Caki2 (cell line): ENCODE data around the gene ZNF646. TPM values are rescaled to one million over a fixed set of nuclear protein-coding genes. Genes with fewer than 3 reads are reported as not detected.

Experiments
- DNase-seq: peaks from one replicate; pipeline ENCODE4 v3.0.0-alpha.2; 2015; ENCODE audit warnings: low read depth
- in situ Hi-C: cut with HindIII; loops from 2 replicates; pipeline ENCODE4 v1.10.0; 2016; ENCODE audit warnings: low sequenced_read_pairs, low pct_unique_long_range_greater_than_20kb, mixed read lengths
- total RNA-seq: library from RNA; depleted of rRNA; stranded (reverse); fragments of >200 nt; shearing (Covaris generic); gene quantifications from 2 replicates; pipeline ENCODE4 v1.2.3, GENCODE V29; 2014; ENCODE audit warnings: low replicate concordance

Gene ZNF646
- total RNA-seq, 1 experiment from 2014 or later: 24.0 TPM

DNA sequence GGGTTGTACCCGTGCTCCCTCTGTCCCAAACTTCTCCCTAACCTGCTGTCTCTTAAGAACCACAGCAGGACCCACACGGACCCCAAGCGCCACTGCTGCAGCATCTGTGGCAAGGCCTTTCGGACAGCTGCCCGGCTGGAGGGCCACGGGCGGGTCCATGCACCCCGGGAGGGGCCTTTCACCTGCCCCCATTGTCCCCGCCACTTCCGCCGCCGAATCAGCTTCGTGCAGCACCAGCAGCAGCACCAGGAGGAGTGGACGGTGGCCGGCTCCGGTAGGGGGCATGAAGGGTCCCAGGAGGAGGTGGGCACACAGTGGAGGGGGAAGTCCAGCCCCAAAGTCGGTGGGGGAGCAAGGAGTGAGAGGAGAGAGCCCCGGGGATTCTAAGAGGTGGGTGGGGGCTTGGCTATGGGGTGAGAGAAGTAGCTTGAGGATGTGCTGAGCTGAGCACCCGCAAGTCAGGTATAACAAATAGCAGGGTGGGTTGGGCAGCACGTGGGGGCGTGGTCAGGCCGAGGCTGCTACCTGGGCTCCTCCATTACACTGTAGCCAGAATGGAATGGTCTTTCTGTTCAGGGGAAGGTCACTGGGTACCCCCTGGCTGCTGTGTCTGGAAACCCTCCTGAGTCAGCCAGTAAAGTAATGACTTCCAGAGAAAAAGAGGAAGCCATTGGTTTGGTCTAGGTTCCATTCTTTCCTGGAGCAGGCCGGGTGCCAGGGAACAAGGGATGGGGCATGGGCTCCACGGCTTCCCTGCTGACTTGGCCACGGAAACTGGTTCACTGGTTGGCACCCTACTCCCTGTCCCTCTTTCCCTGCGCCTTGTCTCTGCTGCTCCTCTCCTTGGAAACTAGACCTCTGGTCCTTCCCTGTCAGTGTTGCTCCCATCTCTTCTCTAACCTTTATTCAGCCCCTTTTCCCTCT lies 7.5 kb downstream of the ZNF646 start:
- no peak for DNase-seq
- in situ Hi-C loops: no loop called here

DNA sequence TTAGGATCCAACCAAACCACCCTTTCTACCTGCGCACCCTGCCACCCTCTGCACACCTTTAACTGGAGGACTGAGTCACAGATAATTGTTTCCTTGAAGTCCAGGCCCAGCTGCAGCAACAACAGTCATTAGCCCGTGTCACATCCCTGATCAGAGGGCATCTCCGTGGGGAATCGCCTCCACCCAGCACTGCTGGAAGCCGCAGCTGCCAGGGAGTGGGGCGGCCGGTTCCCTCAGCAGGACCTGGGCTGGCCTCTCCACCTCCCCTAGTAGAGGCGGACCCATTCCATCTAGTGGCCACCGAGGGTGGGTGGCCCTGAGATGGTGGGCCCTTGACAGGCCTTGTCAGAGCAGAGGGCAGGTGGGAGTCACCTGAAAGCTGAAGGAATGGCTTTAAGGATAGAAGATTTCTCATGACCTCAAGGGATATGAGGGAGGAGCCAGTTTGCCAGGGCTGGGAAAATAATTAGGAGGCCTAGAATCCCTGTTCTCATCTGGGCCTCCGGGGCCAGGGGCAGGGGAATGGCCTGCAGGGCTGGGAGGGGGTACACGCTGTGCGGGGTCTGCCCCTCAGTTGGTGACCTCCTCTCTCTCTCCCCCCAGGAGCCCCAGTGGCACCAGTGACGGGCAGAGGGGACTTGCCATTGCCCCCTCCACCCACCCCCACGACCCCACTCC lies 8.3 kb downstream of the ZNF646 start:
- DNase-seq: peak; percentile 18
- in situ Hi-C loops: no loop called here

DNA sequence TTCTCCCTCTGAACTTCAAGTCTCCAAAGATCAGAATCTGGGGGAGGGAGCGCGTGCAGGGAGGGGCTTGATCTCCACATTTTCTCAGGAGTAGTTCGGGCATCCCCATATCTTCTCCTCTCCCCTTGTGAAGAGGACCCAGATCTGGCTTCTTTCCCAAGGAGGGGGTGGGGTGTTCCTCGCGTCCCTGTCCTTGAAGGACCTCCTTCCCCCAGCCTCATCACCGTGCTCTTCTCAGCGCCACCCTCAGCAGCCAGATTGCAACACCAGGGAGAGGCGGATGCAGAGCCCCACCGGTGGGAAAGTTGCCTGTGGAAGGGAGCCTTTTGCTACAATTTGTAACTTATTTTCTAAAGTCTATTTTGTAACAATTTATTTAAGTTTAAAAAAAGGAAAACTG lies 8.9 kb downstream of the ZNF646 start:
- DNase-seq: no peak
- in situ Hi-C loops: no loop called here

DNA sequence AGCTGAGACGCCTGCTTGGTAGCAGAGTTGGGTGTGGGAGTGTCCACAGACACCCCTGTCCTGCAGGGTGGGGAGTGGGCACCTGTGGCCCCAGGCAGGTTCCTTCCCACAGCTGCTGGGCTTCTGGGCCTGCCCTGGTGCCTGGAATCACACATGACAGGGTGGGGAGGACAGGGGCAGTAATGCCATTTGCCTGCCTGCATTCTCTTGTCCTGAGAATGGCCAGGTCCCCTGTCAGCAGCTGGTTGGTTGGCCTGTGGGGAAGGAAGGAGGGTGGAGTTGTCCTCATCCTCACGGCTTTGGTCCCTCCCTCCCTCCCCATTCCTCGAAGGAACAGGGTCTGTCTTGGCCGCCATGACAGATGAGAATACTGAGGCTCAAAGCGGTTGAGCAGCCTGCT lies 9.3 kb downstream of the ZNF646 start:
- in situ Hi-C loops: no loop called here

DNA sequence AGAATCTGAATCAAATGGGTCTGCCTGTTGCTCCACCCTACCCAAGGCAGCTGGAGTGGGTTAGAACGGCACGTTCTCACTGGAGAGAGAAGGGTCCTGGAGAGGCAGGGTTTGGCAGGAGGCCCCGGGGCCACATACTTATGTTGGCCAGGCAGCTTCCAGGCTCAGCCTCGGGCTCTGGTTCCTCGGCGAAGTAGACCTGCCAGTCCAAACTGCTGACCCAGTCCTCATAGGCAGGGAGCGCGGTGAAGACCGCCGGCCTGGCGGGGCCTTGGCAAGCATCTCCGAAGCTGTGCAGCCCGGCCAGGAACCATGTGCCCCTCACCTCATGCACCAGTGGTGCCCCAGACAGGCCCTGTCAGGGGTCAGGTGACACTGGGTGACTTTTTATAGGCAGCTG lies 9.8 kb downstream of the ZNF646 start:
- DNase-seq: no peak
- in situ Hi-C loops: no loop called here

More for the DNA sequence above, 9.3 kb downstream of the ZNF646 start:
- no peak for DNase-seq

DNA sequence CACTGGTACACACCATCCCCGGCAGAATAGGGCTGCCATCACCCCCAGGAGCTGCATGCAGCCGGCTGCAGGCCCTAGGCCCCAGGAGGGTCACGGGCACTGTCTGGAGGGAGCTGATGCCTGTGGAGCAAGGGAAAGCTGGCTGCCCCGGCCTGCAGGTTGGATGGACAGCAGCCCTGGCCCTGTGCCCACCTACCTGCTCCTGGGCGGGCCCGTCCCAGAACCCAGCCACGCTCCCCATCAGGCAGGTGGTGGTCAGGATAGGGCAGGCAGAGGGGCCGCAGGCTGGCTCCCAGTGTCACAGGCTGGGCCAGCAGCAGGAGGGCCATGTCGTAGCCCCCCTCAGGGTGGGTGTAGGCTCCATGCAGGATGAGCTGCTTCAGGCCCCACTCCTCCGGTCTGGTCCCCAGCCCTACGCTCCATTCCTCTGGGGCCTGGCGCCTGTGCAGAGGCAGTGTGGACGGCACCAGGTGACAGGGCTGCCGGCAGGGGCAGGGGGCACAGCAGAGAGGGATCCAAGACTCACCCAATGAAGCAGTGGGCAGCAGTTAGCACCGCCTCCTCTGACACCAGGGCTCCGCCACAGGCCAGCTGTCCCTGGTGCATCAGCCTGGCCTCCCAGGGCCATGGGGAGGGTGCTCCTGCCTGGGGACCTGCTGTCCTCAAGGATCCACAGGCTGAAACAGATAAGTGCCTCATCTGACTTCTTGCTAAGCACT lies 10.5 kb downstream of the ZNF646 start:
- no peak for DNase-seq
- in situ Hi-C loops: no loop called here

DNA sequence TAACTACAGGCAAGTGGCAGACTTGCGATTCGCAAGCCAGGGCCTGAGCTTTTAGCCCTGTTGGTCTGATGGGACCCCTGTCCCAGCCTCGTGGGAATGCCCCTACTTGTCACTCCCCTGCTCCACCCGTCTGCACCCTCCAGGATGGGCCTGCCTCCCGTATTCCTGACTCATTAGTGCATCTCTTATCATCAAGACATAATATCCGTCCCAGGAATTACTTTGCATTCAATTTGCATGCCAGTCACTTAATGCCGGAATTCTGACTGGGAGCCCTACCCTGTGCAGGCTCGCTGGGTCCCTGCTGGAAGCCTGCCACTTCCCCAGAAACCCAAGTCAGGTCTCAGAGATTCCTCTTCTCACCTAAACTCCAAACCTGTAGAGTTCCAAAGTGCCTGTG lies 11.2 kb downstream of the ZNF646 start:
- no peak for DNase-seq
- in situ Hi-C loops: no loop called here

DNA sequence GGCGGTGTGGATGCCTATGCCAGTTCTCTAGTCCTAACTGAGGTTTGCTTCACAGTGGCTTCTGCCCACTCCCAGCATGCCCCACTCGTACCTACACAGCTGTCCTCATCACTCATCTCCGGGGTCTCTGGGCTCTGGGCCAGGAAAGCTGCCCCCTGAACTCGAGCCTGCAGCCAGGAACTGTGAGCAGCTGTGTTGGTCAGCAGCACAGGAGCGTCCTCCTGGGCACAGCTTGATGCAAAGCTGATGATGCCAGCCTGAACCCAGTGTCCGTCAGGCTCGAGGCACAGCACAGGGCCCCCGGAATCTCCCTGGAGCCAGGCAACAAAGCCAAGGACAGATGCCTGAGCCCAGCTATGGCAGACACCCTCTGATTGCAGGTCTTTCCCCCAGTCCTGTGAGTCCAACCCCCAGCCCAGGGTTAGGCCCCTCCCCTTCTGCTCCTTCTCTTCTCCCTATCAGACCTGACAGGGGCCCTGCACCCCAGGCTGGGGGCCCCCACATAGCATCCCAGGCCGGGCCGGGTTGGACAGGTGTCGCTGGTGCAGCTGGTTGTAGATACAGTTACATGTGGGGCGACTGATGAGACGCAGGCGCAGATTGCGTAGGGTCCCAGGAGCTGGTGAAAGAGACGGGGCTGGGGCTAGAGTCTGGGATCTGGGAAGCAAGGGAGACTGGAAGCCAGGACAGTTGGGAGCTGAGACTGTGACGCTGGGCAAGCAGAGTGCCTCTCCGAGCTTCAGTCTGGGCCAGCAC lies 11.8 kb downstream of the ZNF646 start:
- in situ Hi-C loops: no loop called here
- DNase-seq: no peak

DNA sequence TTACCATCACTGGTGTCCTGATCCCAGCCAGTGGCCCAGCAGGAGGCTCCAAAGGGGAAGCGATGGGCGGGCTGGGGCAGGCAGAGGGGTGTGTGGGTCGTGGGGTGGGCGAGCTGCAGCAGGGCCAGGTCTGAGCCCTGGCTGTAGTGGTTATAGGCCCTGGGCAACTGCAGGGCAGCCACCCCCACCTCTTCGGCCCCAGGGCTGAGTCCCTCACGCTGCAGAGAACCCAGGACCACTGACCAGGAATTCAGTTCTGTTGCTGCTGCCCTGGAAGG lies 12.3 kb downstream of the ZNF646 start:
- in situ Hi-C loops: no loop called here
- no peak for DNase-seq

DNA sequence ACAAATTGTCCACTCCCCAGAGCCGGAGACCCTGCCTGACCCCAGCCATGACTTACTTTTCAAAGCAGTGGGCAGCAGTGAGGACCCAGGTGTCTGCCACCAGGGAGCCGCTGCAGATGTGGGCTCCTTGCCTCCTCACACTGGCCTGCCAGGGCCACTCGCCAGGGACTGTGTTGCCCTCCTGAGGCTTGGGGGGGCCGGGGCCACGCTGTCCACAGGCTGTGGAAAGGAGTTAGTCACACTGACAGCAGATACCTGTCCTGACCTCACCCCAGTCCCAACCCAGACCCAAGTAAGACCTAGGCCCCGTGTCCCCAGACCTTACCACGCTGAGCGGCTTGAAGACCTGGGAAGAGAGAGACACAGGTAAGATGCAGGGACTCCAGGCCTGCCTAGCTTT lies 13.3 kb downstream of the ZNF646 start:
- DNase-seq: no peak
- in situ Hi-C loops: no loop called here

DNA sequence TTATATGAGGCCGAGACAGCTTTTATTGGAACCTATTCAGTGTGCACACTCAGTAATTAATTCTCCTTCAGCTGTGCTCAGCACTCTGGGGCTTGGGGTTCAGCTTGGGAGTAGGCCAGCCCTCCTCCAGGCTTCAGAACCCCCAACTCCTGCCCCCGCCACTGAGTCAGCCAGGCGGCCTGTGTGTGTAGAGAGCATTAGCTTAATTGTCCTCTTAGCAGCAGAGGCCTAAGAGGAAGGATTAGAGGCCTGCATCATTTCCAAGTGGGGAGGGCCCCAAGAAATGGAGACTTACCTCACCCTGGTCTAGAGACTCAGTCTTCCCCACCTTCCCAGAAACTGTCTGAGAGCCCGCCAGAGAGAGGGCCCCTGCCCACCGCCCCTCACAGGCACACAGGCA lies 13.7 kb downstream of the ZNF646 start:
- DNase-seq: no peak
- in situ Hi-C loops: no loop called here

DNA sequence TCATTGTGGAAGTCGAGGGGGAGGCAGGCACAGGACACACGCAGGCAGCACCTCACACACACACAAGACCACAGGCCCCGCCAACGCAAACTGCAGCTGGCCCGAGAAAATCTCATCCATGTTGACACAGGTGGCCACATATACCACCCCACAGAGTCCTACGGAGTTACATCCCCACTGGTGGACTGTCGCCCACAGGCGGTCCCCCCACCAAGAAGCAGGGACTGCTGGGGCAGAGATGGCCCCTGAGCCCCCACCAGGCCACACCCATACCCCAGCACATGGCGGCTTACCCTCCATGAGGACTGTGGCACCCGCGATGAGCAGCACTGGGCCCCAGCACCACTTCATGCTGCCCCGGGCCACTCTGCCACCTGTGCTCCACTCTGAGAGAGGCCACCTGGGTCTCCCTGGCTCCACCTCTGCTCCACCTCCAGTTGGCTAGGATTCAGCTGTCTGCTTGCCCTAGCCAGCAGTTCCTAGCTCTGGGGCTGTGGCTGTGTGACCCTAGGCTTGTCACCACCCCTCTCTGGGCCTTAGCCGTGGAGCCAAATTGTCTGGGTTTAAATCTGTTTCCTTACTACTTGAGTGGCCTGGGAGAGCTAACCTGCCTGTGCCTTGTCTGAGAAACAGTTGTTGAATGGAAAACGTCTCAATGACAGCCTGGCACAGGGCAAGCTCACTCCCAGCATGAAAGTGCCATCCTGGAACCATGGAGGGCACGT lies 14.4 kb downstream of the ZNF646 start, which contains the start of gene PRSS53:
PRSS53 (minus strand) TSS at position 485 of the 725 bp plus-strand sequence; CDS start at position 351, 134 bp downstream.
- in situ Hi-C loops: no loop called here
- DNase-seq: no peak

DNA sequence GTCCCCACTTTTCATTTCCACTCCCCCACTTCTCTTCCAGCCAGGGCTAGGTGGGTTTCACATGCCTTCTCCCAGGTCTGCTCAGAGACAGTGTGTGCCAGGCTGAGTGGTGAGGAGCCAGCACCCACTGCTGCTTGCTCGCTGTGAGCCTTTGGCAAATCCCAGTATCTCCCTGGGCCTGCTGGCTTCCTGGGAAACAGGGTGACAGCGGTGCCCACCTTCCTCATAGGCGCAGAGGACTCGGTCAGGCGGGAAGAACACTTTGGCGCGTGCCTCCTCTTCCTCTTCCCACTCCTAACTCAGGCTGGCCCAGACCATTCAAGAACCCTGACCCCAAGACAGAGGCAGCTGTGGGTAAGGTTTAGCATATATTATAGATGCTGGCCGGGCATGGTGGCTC lies 15.0 kb downstream of the ZNF646 start:
- in situ Hi-C loops: no loop called here
- DNase-seq: no peak

DNA sequence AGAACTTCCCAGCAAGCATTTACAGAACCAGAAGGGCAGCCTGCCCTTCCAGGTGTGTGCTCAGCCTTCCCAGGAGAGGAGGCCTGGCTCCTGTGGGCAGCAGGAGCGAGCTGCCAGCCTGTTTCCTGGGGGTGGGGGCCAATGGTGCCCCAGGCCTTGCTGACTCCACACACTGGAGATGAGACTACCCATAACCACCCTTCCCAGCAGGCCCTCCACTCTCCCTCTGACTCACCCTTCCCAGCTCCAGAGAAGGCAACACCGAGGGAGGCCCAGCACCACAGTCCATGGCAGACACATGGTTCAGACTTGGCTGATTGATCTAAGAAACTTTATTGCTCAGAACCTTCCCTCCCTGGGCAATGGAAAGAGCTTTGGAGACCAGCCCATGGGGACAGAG lies 16.3 kb downstream of the ZNF646 start:
- in situ Hi-C loops: no loop called here

DNA sequence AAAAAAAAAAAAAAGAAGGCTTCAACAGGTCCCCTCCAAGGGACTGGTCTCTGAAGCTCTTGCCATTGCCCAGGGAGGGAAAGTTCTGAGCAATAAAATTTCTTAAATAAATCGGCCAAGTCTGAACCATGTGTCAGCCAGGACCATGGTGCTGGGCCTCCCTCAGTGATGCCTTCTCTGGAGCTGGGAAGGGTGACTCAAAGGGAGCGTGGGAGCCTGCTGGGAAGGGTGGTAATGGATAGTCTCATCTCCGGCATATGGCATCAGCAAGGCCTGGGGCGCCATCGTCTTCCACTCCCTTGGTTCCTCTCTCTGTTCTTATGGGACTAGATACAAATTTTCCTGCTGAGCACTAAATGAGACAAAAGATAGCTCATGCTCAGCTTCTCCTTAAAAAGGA lies 18.1 kb downstream of the ZNF646 start:
- in situ Hi-C loops: no loop called here

More for the DNA sequence above, 16.3 kb downstream of the ZNF646 start:
- no peak for DNase-seq

DNA sequence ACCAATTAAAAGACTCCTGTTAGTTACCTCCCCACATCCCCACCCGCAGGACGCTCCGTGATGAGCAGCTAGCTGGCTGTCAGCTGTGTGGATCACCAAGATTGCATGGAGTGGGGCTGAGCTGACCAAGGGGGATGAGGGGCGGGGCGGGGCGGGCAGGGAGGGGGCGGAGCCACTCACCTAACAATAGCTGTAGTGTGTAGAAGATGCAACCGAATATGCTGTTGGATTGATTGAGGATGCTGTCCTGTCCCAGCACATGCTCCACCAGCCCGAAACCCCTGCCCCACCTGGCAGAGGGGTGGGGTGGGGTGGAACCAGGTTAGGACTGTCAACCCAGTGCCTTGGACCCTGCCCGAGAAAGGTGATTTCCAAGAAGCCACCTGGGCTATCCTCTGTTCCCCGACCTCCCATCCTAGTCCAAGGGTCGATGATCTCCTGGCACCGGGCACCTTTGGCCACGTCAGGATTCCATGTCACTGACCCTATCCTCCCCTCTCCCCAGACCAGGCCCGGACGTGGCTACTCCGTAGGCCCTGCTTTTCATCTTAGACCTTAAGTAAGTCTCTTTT lies 19.0 kb downstream of the ZNF646 start:
- peak; percentile 75 for DNase-seq
- in situ Hi-C loops: no loop called here

More for the DNA sequence above, 18.1 kb downstream of the ZNF646 start:
- DNase-seq: no peak

DNA sequence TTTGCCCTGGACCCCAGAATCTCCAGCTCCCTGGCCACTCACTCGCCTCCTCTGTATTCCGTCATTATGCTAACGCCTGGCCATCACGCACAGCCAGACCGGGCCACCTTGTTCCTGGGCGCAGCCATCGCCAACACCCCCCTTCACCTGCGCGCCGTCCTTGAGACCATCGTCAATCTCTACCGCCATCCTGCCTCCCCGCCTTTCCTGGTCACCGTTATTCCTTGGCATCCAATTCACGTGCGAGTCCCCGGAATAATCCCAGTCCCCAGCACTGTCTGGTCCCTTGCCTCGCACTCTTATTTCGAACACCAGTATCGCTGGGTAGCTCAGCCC lies 19.8 kb downstream of the ZNF646 start:
- in situ Hi-C loops: no loop called here
- no peak for DNase-seq
